Liver (tissue), 3 donors: ENCODE results near the gene FBXO31.

ENCODE experiments used
- FOXA2 ChIP-seq: IDR thresholded peaks from 2 replicates; pipeline ENCODE4 v1.6.1; 2016; ENCODE audit warnings: antibody characterized with exemption
- NR2F2 ChIP-seq: IDR thresholded peaks from 2 replicates; pipeline ENCODE4 v1.6.1; 2016; ENCODE audit warnings: antibody characterized with exemption
- RAD21 ChIP-seq, 2 donors: IDR thresholded peaks; 2 replicates each; pipeline ENCODE4 v1.6.1; 2016; ENCODE audit warnings: antibody characterized with exemption in 2 of 2, mild to moderate bottlenecking in 2 of 2
- TF ChIP-seq, protein P1 (sequence below): fragments of 150-350 bp; IDR thresholded peaks from 2 replicates; pipeline ENCODE4 v1.5.1; 2017; ENCODE audit warnings: improper control_type of control experiment, low read depth, low read length; ENCODE audit not compliant: missing input control
- TF ChIP-seq, protein P2 (sequence below): IDR thresholded peaks from 2 replicates; pipeline ENCODE4 v1.6.1; 2016; ENCODE audit warnings: antibody characterized with exemption, mild to moderate bottlenecking
- TF ChIP-seq, protein P3 (sequence below): IDR thresholded peaks from 2 replicates; pipeline ENCODE4 v1.6.1; 2016; ENCODE audit warnings: antibody characterized with exemption
- donor health status: healthy.
- donor health status: healthy.

DNA sequence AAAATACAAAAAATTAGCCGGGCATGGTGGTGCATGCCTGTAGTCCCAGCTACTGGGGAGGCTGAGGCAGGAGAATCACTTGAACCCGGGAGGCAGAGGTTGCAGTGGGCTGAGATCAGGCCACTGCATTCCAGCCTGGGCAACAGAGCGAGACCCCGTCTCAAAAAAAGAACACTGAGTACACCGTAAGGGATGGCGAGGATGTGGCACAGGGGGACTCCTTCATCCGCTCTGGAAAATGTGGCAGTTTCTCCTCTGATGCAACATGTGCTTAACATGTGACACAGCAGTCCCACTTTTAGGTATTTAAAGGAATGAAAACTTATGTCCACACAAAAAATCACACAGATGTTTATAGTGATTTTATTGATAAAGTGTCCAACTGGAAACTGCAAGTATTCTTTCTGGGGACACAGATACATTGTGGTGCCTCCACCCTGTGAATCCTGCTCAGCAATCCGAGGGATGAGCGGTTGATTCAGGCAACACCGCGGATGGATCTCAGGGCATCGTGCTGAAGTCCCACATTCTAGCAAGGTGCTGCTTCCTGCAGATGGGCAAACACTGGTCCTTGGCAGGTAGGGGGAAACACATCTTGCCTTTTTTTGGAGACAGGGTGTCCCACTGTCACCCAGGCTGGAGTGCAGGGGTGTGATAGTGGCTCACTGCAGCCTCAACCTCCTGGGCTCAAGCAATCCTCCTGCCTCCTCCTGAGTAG is 62.9 kb downstream of the FBXO31 start:
- TF ChIP-seq, protein P1, sequence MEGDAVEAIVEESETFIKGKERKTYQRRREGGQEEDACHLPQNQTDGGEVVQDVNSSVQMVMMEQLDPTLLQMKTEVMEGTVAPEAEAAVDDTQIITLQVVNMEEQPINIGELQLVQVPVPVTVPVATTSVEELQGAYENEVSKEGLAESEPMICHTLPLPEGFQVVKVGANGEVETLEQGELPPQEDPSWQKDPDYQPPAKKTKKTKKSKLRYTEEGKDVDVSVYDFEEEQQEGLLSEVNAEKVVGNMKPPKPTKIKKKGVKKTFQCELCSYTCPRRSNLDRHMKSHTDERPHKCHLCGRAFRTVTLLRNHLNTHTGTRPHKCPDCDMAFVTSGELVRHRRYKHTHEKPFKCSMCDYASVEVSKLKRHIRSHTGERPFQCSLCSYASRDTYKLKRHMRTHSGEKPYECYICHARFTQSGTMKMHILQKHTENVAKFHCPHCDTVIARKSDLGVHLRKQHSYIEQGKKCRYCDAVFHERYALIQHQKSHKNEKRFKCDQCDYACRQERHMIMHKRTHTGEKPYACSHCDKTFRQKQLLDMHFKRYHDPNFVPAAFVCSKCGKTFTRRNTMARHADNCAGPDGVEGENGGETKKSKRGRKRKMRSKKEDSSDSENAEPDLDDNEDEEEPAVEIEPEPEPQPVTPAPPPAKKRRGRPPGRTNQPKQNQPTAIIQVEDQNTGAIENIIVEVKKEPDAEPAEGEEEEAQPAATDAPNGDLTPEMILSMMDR: no peak
- TF ChIP-seq, protein P2, sequence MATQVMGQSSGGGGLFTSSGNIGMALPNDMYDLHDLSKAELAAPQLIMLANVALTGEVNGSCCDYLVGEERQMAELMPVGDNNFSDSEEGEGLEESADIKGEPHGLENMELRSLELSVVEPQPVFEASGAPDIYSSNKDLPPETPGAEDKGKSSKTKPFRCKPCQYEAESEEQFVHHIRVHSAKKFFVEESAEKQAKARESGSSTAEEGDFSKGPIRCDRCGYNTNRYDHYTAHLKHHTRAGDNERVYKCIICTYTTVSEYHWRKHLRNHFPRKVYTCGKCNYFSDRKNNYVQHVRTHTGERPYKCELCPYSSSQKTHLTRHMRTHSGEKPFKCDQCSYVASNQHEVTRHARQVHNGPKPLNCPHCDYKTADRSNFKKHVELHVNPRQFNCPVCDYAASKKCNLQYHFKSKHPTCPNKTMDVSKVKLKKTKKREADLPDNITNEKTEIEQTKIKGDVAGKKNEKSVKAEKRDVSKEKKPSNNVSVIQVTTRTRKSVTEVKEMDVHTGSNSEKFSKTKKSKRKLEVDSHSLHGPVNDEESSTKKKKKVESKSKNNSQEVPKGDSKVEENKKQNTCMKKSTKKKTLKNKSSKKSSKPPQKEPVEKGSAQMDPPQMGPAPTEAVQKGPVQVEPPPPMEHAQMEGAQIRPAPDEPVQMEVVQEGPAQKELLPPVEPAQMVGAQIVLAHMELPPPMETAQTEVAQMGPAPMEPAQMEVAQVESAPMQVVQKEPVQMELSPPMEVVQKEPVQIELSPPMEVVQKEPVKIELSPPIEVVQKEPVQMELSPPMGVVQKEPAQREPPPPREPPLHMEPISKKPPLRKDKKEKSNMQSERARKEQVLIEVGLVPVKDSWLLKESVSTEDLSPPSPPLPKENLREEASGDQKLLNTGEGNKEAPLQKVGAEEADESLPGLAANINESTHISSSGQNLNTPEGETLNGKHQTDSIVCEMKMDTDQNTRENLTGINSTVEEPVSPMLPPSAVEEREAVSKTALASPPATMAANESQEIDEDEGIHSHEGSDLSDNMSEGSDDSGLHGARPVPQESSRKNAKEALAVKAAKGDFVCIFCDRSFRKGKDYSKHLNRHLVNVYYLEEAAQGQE: no peak
- TF ChIP-seq FOXA2 (no peak), RAD21 (IDR thresholded peaks at IDR 0.05) (no peak), NR2F2 (no peak)
- TF ChIP-seq, protein P3, sequence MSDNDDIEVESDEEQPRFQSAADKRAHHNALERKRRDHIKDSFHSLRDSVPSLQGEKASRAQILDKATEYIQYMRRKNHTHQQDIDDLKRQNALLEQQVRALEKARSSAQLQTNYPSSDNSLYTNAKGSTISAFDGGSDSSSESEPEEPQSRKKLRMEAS: no peak
